HG03039 (cell line): ENCODE measurements around the gene TMEM175.

ENCODE experiments used
- ATAC-seq: cut with Tn5 transposase; IDR thresholded peaks from one replicate; pipeline ENCODE4 v1.9.1; 2021; ENCODE audit warnings: mild to moderate bottlenecking, moderate library complexity; ENCODE audit not compliant: unreplicated experiment

TMEM175 gene

GRCh38 chr4:898869-899555, 33.2 kb upstream of the TMEM175 start:
- ATAC-seq, result no peak

GRCh38 chr4:899556-899906, 32.7 kb upstream of the TMEM175 start:
- ATAC-seq, result no peak

- ATAC-seq, result no peak
Observed at GRCh38 chr4:900073-900472, 32.2 kb upstream of the TMEM175 start.

GRCh38 chr4:900721-901120, 31.5 kb upstream of the TMEM175 start:
- ATAC-seq, result no peak

- no peak for ATAC-seq
Observed at GRCh38 chr4:901192-901910, 30.9 kb upstream of the TMEM175 start.

GRCh38 chr4:903066-904046, 28.9 kb upstream of the TMEM175 start:
- ATAC-seq, result no peak

GRCh38 chr4:905485-906338, 26.5 kb upstream of the TMEM175 start:
- ATAC-seq, result no peak

- ATAC-seq, result no peak
Observed at GRCh38 chr4:906339-907102, 25.7 kb upstream of the TMEM175 start.

- ATAC-seq, result no peak
Observed at GRCh38 chr4:907103-907400, 25.2 kb upstream of the TMEM175 start.

- no peak for ATAC-seq
Observed at GRCh38 chr4:907691-908425, 24.4 kb upstream of the TMEM175 start.

GRCh38 chr4:909131-909571, 23.1 kb upstream of the TMEM175 start:
- ATAC-seq, result no peak

GRCh38 chr4:909821-910220, 22.4 kb upstream of the TMEM175 start:
- ATAC-seq, result no peak

- ATAC-seq, result no peak
Observed at GRCh38 chr4:910366-911091, 21.7 kb upstream of the TMEM175 start.

GRCh38 chr4:911221-911751, 21.0 kb upstream of the TMEM175 start:
- ATAC-seq, result no peak

- no peak for ATAC-seq
Observed at GRCh38 chr4:911871-912490, 20.3 kb upstream of the TMEM175 start.

GRCh38 chr4:912548-913279, 19.5 kb upstream of the TMEM175 start:
- ATAC-seq, result no peak

GRCh38 chr4:913280-913618, 19.0 kb upstream of the TMEM175 start:
- no peak for ATAC-seq
